HG02642 (cell line): Measurements from ENCODE around the gene PMEL.
A peak's percentile ranks its signal among the peaks of the same experiment; 100 is the strongest.
"Not testable (repeated sequence)": the region's sequence is repeated elsewhere in the genome, so short reads cannot be mapped to it uniquely, and the experiment has no call there.

Experiments used
- ATAC-seq: cut with Tn5 transposase; IDR thresholded peaks from one replicate; pipeline ENCODE4 v1.9.1; 2021; ENCODE audit warnings: mild to moderate bottlenecking; ENCODE audit not compliant: unreplicated experiment, poor library complexity

The PMEL gene

GRCh38 chr12:55984861-55985260, 19.0 kb upstream of the PMEL start:
- no peak for ATAC-seq

DNA sequence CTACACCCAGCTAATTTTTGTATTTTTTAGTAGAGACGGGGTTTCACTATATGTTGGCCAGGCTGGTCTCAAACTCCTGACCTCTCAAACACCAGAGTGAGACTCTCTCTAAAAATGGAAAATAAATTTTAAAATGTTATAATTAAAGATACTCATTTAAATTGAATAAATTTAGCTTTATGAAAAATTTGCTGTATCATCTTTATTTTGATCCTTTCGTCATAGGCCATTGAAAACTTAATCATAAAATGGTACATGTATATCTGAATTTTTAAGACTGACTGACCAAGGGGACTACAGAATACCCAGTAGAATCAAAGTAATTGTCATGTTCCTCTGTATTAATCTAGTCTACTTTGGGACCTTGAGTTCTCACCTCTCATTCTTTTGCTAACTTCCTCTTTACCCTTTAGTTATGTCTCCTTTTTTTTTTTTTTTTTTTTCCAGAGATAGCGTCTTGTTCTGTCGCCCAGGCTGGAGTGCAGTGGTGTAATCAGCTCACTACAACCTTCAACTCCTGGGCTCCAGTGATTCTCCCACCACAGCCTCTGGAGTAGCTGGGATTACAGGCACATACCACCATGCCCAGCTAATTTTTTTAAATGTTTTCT, 17.5 kb upstream of the PMEL start:
- no peak for ATAC-seq

GRCh38 chr12:55982319-55982936, 16.6 kb upstream of the PMEL start:
- peak; percentile 63 for ATAC-seq

DNA sequence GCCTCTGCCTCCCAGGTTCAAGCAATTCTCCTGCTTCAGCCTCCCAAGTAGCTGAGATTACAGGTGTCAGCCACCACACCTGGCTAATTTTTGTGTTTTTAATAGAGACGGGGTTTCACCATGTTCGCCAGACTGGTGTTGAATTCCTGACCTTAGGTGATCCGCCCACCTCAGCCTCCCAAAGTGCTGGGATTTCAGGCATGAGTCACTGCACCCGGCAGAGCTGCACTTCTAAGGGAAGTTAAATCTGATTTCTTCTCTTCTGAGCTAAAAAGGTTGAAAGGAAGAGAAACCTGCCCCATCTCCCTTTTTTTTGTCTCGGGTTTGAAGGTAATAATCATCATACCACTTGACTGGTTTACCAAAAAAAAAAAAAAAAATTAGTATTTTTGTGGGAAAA, 16.0 kb upstream of the PMEL start:
- not testable (repeated sequence) for ATAC-seq

DNA sequence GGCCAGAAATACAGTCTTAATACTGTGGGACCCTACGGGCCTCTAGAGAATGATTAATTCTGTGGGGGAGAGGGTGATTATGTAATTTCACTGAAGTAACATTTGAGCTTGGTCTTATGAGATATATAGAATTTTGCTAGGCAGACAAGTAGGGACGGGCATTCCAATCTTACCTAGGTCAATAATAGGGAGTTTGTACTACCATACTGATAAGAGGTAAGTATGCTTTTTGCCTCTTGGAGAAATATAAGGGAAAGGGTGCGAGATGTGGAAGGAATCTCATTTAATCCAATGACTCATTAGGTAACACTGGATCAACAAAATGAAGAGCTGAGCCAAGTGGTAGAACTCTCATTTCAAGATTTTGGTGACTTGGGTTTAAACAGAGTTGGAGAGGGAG, 13.2 kb upstream of the PMEL start:
- no peak for ATAC-seq

DNA sequence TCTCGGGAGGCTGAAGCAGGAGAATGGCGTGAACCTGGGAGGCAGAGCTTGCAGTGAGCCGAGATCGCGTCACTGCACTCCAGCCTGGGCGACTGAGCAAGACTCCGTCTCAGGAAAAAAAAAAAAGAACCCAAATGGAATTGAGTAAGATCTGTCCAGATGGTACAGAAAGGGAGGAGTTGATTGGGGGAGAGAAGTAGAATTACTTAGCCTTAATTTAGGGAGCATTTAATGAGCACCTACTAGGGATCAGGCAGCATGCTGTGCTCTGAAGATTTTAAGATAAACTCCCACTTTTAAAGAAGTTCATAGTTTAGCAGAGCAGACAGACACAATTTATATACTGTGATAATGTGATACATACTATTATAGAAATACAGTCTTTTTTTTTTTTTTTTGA, 12.6 kb upstream of the PMEL start:
- no peak for ATAC-seq

- peak; percentile 15 for ATAC-seq
Observed at GRCh38 chr12:55974308-55974730, 8.5 kb upstream of the PMEL start.

DNA sequence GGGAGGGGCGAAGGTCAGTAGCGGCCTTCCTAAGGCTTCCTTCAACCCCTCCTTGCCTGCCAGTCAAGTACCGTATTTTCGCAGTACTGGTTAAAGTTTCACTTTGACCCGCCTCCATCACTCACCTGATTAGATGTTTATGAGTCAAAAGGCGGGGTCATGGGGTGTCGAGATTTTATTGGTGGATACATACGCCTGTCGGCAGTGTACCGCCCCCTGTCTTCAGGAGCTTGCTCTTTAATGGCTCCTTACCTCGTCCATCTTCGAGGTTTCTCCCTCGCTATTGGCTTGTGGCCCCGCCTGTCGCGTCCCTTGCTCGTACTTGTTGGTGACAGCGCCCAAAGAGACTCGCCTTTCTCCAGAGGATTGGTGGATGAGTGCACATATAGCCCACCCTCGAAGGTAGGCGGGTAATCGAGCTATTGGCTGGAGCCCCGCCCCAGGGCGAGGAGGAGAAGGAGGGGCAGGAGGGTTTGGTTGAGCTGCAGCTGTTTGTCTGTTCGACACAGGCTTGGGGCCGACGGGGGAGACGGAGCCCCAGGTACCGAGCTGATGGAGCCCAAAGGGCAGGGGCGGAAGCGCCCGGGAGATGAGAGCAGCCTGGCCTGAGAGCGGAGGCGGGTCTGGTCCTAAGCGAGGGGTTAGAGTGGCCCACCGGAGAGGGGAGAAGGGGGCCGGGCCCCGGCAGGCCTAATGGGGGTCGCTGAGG, 7.9 kb upstream of the PMEL start, which contains the start of gene RAB5B:
Gene RAB5B (plus strand): TSS at position 480 of the 709 bp plus-strand sequence. CDS start 12,883 bp downstream, outside the sequence.
- peak; percentile 91 for ATAC-seq

- no peak for ATAC-seq
Observed at GRCh38 chr12:55972911-55973598, 7.2 kb upstream of the PMEL start.

- no peak for ATAC-seq
Observed at GRCh38 chr12:55972456-55972855, 6.6 kb upstream of the PMEL start.

- ATAC-seq = no peak
Observed at GRCh38 chr12:55972042-55972441, 6.2 kb upstream of the PMEL start.

DNA sequence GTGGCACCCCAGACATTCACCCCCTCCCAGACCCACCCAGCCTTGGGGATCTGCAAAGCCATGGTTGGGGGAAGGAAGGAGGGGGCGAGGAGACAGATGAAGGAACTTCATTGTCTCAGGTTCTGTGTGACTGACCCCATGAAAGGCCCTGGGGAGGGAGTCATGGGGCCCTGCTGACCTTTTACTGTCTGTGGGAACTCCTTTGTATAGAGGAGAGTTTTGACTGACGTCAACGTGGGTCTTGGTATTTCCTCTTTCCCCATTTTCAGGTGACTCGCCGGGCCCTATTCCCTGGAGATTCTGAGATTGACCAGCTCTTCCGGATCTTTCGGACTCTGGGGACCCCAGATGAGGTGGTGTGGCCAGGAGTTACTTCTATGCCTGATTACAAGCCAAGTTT, 4.9 kb upstream of the PMEL start:
- ATAC-seq = no peak

GRCh38 chr12:55969356-55969755, 3.5 kb upstream of the PMEL start:
- ATAC-seq = no peak

- peak; percentile 94 for ATAC-seq
Observed at GRCh38 chr12:55966408-55967281, 803 bp upstream of the PMEL start, which contains the start of gene CDK2. TSS of gene CDK2 (plus strand) at chr12:55966830. CDS start at chr12:55967009, 179 bp downstream.

DNA sequence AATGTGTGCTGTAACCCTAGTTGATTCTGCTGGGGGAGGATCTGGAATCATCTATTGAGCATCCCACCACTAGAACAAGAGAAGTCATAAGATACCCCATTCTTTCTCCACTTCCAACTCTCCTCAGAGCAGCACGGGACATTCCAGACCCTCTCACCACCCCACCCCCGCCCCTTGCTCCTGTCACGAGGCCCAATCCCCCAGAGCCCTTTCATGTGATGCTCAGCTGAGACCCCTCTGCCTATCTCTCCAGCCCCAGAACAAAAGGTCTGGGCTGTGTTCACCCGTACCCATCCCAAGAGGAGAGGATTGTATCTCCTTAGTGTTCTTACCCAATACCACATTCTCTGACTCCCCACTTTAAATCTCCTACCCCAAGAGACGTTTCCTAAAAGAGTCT, 602 bp downstream of the PMEL start:
- ATAC-seq = no peak

DNA sequence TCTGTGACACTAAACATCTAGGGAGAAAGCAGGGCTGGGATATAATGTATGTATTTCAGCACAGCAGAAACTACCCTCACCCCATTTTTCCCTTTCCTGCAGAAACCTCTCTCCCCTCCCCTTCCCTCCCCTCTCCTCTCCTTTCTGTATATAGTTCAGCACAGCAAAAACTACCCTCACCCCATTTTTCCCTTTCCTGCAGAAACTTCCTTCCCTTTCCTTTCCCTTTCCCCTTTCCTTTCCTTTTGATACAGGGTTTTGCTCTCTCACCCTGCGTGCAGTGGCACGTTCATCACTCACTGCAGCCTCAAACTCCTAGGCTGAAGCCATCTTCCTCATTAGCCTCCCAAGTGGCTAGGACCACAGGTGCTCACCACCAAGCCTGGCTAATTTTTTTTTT, 2.1 kb downstream of the PMEL start:
- ATAC-seq = no peak

DNA sequence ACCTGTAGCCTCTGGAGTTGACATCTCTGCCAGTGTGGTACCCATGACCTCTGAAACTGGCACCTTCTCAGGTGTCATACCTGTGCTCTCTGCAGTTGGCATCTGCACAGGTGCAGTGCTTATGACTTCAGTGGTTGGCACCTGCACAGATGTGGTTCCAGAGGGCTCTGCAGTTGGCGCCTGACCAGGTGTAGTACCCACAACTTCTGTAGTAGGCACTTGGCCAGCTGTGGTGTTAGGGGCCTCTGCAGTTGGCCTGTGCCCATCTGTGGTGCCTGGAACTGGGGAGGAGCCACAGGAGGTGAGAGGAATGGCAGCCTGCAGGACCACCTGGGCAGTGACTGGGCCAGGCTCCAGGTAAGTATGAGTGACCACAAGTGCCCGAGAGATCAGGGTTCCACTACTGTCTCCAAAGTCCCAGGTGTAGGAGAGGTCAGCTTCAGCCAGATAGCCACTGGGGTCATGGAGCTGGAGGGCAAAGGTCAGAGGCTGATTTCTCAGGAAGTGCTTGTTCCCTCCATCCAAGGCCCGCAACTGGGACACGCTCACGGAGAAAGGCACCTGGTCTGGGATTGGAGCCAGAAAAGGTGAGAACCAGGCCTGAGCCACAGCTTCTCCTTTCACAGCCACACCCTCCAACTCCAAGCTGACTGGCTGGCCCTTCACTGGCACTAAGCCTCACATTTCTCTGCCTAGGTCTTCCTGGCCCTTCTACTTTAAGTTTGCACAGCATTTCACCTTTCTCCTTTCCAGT, 8.6 kb downstream of the PMEL start:
- no peak for ATAC-seq

DNA sequence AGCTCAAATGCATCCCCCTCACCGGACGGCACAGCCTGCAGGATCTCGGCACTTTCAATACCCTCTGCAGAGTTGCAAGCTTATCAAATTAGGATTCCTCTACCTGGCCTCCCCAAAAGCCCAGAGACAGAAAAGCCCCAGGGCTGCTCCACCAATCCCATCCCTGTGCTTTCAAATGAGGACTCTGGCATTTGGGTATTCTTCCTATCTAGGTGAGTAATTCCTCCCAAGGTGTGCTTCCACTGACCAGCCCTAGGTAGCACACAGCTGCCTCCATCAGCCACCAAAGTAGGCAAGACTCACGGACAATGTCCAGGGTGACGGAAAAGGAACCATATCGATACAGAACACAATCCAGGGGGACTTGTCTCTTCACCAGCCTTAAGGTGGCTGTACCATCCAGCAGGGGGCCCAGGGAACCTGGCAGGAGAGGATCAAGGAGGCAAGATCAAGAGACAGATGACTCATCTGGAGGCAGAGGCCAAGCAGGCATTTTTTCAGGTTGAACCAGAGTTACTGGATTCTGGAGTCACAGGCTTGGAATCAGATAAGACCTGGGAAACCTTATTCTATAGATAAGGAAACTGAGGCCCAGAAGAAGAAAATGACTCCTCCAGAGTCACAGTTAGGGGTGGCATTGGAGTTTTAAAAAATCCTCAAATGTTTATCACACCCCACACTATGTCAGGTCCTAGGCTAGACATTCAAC, 9.9 kb downstream of the PMEL start:
- no peak for ATAC-seq

GRCh38 chr12:55955344-55955743, 10.5 kb downstream of the PMEL start:
- no peak for ATAC-seq
